ENCODE data around the gene ZDHHC8. TPM values are rescaled to one million over a fixed set of nuclear protein-coding genes. Genes with fewer than 3 reads are reported as not detected.

Gene ZDHHC8
- total and polyA plus RNA-seq, 2 experiments from 2014 or later: 9.6 to 72.7 TPM

DNA sequence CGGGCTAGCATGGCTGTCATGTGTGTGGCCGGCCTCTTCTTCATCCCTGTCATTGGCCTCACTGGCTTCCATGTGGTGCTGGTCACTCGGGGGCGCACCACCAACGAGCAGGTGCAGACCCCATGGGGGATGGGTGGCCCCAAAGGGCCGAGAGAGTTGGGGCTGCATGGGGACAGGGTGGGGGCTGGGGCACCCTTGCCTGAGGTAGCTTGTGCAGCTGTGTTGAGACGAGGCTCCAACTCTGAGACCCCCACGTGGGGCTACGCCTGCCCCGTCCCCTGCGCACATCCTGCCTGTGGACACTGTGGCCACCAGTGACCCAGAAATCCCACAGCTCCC is 8.5 kb downstream of the ZDHHC8 start:
- Histone ChIP-seq H3K4me3 (no peak overlapping the region), H3K27ac (no peak overlapping the region), H3K4me1 (ENCODE audit: insufficient read depth) (no peaks in the 10 kb centered on the region), H3K9me3 (ENCODE audit: low read depth) (no peaks in the 10 kb centered on the region), H3K27me3 (no peaks in the 10 kb centered on the region), H3K9me2 (replicated peaks; ENCODE audit: insufficient read depth) (no peaks in the 10 kb centered on the region), H3K4me2 (no peak overlapping the region), H3K36me3 (replicated peaks; ENCODE audit: insufficient read depth, low read depth) (no peaks in the 10 kb centered on the region), H2AFZ (no peak overlapping the region), H4K20me1 (ENCODE audit: insufficient read depth, poor library complexity, severe bottlenecking) (peaks cover 14% of the 10 kb centered on the region), H3K79me2 (peaks cover 26% of the 10 kb centered on the region)
- 92% methylated on average over 11 of the region's 11 CpGs for WGBS (ENCODE audit: low lambda C conversion rate, missing lambda C conversion rate)
- DNase-seq (ENCODE audit: low spot score): no peak
- TF ChIP-seq EZH2 (IDR thresholded peaks at IDR 0.05; ENCODE audit: borderline replicate concordance) (no peak), EZH2phosphoT487 (IDR thresholded peaks at IDR 0.05; ENCODE audit: low read depth, severe bottlenecking, unreplicated experiment) (no peak)
- TF ChIP-seq, protein P1, sequence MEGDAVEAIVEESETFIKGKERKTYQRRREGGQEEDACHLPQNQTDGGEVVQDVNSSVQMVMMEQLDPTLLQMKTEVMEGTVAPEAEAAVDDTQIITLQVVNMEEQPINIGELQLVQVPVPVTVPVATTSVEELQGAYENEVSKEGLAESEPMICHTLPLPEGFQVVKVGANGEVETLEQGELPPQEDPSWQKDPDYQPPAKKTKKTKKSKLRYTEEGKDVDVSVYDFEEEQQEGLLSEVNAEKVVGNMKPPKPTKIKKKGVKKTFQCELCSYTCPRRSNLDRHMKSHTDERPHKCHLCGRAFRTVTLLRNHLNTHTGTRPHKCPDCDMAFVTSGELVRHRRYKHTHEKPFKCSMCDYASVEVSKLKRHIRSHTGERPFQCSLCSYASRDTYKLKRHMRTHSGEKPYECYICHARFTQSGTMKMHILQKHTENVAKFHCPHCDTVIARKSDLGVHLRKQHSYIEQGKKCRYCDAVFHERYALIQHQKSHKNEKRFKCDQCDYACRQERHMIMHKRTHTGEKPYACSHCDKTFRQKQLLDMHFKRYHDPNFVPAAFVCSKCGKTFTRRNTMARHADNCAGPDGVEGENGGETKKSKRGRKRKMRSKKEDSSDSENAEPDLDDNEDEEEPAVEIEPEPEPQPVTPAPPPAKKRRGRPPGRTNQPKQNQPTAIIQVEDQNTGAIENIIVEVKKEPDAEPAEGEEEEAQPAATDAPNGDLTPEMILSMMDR (IDR thresholded peaks at IDR 0.05; ENCODE audit: poor library complexity): no peak

DNA sequence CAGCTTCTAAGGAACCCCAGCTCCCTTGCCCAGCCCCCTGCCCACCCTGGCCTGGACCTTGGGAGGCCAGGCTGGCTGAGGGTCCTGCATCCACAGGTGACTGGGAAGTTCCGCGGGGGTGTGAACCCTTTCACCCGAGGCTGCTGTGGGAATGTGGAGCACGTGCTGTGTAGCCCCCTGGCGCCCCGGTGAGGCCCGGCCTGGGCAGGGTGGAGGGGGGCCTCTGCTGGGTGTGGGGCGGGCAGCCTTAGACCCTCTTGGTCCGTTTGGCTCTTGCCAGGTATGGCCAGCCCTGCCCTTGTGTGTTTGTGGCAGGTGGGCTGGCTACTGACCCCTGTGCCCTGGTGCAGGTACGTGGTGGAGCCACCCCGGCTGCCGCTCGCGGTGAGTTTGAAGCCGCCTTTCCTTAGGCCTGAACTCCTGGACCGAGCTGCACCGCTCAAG is 8.9 kb downstream of the ZDHHC8 start:
- Histone ChIP-seq H3K27me3 (no peaks in the 10 kb centered on the region), H3K4me3 (no peak overlapping the region), H3K4me1 (ENCODE audit: insufficient read depth) (no peaks in the 10 kb centered on the region), H3K27ac (no peak overlapping the region), H3K36me3 (replicated peaks; ENCODE audit: insufficient read depth, low read depth) (no peaks in the 10 kb centered on the region), H3K9me3 (ENCODE audit: low read depth) (no peaks in the 10 kb centered on the region), H3K4me2 (no peak overlapping the region), H3K9me2 (replicated peaks; ENCODE audit: insufficient read depth) (no peaks in the 10 kb centered on the region), H3K79me2 (peaks cover 22% of the 10 kb centered on the region), H4K20me1 (ENCODE audit: insufficient read depth, poor library complexity, severe bottlenecking) (peaks cover 9% of the 10 kb centered on the region), H2AFZ (no peak overlapping the region)
- 98% methylated on average over 17 of the region's 17 CpGs for WGBS (ENCODE audit: low lambda C conversion rate, missing lambda C conversion rate)
- TF ChIP-seq EZH2phosphoT487 (IDR thresholded peaks at IDR 0.05; ENCODE audit: low read depth, severe bottlenecking, unreplicated experiment) (no peak), EZH2 (IDR thresholded peaks at IDR 0.05; ENCODE audit: borderline replicate concordance) (no peak)
- TF ChIP-seq, protein P1 (IDR thresholded peaks at IDR 0.05; ENCODE audit: poor library complexity): no peak
- no peak for DNase-seq (ENCODE audit: low spot score)

DNA sequence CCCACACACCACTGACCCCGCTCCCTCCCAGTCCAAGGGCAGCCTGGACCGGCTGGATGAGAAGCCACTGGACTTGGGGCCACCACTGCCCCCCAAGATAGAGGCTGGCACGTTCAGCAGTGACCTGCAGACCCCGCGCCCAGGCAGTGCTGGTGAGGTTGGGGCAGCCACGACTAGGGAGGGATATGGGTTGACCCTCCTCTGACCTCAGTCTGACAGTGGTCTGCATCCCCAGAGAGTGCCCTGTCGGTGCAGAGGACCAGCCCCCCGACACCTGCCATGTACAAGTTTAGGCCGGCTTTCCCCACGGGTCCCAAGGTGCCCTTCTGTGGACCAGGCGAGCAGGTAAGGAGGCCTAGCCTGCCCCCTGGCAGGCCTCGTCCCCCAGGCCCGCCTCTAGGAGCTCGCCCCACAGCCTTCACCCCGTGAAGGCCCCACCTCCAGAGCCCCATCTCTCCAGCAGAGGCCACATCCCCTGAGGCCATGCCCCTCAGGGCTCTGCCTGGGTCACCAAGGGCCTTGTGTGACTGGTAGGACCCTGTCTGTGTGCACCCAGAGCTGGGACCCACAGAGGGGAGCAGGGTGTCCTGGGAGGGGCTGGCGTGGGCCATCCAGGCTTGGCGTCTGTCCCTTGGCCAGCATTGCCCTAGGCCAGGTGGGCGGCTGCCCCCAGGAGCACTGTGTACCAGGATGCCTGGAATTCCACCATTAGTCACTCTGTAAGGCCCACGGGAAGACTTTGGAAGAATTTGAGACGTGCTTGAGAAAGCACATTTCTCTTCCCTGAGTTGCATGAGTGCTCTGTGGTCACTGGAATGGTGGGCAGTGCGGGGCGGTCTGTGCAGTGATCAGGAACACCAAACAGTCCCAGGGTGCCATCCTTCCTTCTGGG is 9.8 kb downstream of the ZDHHC8 start:
- H2AFZ ChIP-seq: no peak overlapping the region
- no peaks in the 10 kb centered on the region for H3K36me3 ChIP-seq (replicated peaks; ENCODE audit: insufficient read depth, low read depth)
- H3K79me2 ChIP-seq: peaks cover 13% of the 10 kb centered on the region
- no peak for TF ChIP-seq EZH2phosphoT487 (IDR thresholded peaks at IDR 0.05; ENCODE audit: low read depth, severe bottlenecking, unreplicated experiment)
- TF ChIP-seq, protein P1 (IDR thresholded peaks at IDR 0.05; ENCODE audit: poor library complexity): no peak
- no peak for TF ChIP-seq EZH2 (IDR thresholded peaks at IDR 0.05; ENCODE audit: borderline replicate concordance)
- H3K4me3 ChIP-seq: no peak overlapping the region
- DNase-seq (ENCODE audit: low spot score): no peak
- H3K4me1 ChIP-seq (ENCODE audit: insufficient read depth): no peaks in the 10 kb centered on the region
- H4K20me1 ChIP-seq (ENCODE audit: insufficient read depth, poor library complexity, severe bottlenecking): peaks cover 3% of the 10 kb centered on the region
- no peaks in the 10 kb centered on the region for H3K27me3 ChIP-seq
- H3K9me2 ChIP-seq (replicated peaks; ENCODE audit: insufficient read depth): no peaks in the 10 kb centered on the region
- no peaks in the 10 kb centered on the region for H3K9me3 ChIP-seq (ENCODE audit: low read depth)
- 87% methylated on average over 21 of the region's 22 CpGs for WGBS (ENCODE audit: low lambda C conversion rate, missing lambda C conversion rate)
- no peak overlapping the region for H3K27ac ChIP-seq
- H3K4me2 ChIP-seq: no peak overlapping the region

All from hepatocyte (in vitro differentiated cells).